Adipocyte (in vitro differentiated cells): Measurements from ENCODE around the gene UTY.

Experiments used
- DNase-seq: peaks from one replicate; pipeline ENCODE4 v3.0.0-alpha.2; 2015; ENCODE audit warnings: low read depth
- H3K27me3 ChIP-seq: replicated peaks from 2 replicates; pipeline ENCODE4 v1.7.0; 2013; ENCODE audit warnings: mild to moderate bottlenecking, low read length, moderate library complexity; ENCODE audit not compliant: control insufficient read depth, insufficient read depth
- H3K36me3 ChIP-seq: 2 replicates; pipeline ENCODE4 v1.7.0; 2013; ENCODE audit warnings: low read length, mild to moderate bottlenecking, moderate library complexity; ENCODE audit not compliant: control insufficient read depth, insufficient read depth, severe bottlenecking
- H3K4me1 ChIP-seq: 2 replicates; pipeline ENCODE4 v1.7.0; 2013; ENCODE audit warnings: mild to moderate bottlenecking, low read length, moderate library complexity; ENCODE audit not compliant: control insufficient read depth, insufficient read depth
- H3K4me3 ChIP-seq: 2 replicates; pipeline ENCODE4 v1.7.0; 2013; ENCODE audit warnings: mild to moderate bottlenecking, low read length, moderate library complexity
- H3K9ac ChIP-seq: 2 replicates; pipeline ENCODE4 v1.7.0; 2013; ENCODE audit warnings: mild to moderate bottlenecking, low read length, moderate library complexity
- H3K9me3 ChIP-seq: 2 replicates; pipeline ENCODE4 v1.7.0; 2013; ENCODE audit warnings: mild to moderate bottlenecking, low read length, moderate library complexity; ENCODE audit not compliant: control insufficient read depth

The UTY gene

GRCh38 chrY:13205214-13205613 lies 274.6 kb downstream of the UTY start:
- Histone ChIP-seq H3K4me1 (no peaks in the 10 kb centered on the region), H3K9ac (no peak overlapping the region), H3K9me3 (no peaks in the 10 kb centered on the region), H3K36me3 (no peaks in the 10 kb centered on the region), H3K4me3 (no peak overlapping the region), H3K27me3 (no peaks in the 10 kb centered on the region)
- no peak for DNase-seq
